Hippocampal formation (tissue), 2 donors: ENCODE measurements around the gene PRR12.
A peak's percentile ranks its signal among the peaks of the same experiment; 100 is the strongest.

ENCODE experiments used
- DNase-seq, 2 donors: peaks; one replicate each; lab custom pipeline; 2025; lab: John Stamatoyannopoulos, UW

PRR12 gene

GRCh38 chr19:49590971-49591730 lies at the start of gene PRR12:
TSS of gene PRR12 (plus strand) at chr19:49591182. CDS start at chr19:49591655, 473 bp downstream.
- DNase-seq = peak; percentile 70 to 89

- DNase-seq = no peak
Measured at GRCh38 chr19:49541914-49542313, 49.1 kb upstream of the PRR12 start.

DNA sequence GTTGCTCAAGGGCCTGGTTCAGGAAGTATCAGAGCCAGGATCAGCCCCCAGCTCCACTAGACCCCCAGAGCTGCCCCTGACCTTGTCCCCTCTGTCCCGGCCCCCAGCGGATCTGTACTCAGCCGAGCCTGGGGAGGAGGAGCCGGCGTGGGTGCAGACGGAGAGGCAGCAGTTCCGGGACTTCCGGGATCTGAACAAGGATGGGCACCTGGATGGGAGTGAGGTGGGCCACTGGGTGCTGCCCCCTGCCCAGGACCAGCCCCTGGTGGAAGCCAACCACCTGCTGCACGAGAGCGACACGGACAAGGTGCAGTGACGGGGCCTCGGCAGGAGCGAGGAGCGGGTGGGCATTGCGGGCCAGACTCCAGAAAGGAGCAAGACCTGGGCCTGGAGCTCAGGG lies 48.5 kb upstream of the PRR12 start:
- no peak for DNase-seq

GRCh38 chr19:49543032-49543431 lies 48.0 kb upstream of the PRR12 start:
- DNase-seq = no peak

DNA sequence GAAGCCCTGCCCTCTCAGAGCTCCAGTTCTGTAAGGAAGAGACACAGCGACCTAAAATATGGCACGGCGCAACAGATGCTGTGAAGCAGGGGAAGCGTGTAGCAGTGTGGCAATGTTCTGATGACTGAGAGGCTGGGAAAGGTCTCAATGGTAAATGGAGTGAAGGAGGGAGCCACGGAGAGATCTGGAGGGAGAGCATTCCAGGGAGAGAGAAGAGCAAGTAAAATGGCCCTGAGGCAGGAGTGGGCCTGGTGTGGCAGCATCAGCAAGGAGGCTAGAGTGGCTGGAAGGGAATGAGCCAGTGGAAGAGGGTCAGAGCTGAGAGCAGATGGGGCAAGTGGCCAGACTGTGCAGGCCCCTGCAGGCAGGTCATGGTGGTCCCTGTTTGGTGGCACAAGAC lies 46.8 kb upstream of the PRR12 start:
- DNase-seq = no peak

- peak; percentile 75 to 79 for DNase-seq
Measured at GRCh38 chr19:49546825-49547565, 44.0 kb upstream of the PRR12 start.

DNA sequence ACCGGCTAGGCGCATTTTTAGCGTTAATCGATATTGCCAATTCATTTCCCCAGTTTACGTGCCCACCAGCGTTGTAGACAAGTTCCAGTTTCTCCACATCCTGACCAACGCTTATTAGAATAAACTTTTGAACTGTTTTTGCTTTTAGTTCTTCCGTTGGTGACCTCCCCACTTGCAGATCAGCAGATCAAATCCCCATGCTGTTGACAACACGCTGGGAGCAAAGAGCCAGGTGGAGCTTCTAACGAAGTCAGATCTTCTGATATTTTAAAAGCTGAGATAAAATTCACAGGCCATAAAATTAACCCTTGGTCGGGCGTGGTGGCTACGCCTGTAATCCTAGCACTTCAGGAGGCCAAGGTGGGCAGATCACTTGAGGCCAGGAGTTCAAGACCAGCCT lies 41.9 kb upstream of the PRR12 start:
- no peak for DNase-seq

GRCh38 chr19:49551531-49551930 lies 39.5 kb upstream of the PRR12 start:
- no peak for DNase-seq

- DNase-seq = no peak
Measured at GRCh38 chr19:49552749-49553148, 38.2 kb upstream of the PRR12 start.

DNA sequence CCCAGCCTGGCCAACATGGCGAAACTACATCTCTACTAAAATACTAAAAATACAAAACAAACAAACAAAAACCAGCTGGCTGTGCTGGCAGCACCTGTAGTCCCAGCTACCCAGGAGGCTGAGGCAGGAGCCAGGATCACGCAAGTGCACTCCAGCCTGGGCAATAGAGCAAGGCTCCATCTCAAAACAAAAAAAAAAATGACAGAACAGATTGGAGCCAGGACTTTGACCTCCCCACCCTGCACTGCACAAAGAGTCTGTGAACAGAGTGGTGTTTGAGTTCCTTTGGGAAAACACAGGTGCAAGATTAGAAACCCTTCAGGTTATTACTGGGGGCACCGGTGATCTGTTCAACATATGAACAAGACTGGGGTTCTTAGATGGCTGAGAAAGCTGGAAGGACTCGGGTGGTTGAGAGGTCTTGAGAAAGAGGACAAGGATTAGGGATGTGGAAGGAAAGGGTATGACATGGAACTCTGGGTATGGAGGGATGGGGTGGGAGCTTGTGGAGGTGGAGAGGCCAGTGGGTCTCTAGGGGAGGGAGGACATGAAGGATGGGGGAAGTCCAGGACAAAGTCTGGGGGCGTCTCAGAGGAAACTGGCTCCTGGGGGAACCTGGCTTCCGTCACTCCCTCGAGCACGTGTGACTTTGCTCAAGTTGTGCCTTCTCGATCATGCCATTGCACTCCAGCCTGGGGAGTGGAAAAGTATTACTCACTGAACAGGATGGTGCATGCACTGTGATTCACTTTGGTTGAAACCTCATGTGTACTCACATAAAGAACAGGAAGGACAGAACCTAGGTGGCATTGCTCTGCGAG lies 37.3 kb upstream of the PRR12 start:
- no peak for DNase-seq

DNA sequence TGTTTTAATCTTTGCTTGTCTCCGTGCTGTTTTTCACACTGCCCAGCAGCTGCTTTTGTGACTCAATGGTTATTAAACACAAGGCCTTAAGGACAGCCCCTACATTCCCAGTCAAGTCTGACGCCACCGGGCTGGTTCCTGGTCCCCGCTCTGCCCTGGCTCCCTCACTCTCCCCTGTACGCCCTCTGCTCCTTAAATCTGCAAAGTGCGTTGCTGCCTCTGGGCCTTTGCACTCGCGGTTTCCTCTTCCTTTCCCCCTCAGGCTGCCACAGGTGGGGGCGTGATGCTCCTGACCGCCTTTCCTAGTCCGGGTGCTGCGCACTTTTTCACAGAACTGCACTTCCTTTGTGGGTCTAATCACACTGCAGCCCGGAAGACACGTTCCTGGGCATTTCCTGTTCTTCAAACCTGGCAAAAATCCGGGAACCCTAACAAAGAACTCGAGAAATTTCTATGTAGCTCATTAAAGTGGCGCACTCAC lies 36.2 kb upstream of the PRR12 start:
- DNase-seq = no peak

DNA sequence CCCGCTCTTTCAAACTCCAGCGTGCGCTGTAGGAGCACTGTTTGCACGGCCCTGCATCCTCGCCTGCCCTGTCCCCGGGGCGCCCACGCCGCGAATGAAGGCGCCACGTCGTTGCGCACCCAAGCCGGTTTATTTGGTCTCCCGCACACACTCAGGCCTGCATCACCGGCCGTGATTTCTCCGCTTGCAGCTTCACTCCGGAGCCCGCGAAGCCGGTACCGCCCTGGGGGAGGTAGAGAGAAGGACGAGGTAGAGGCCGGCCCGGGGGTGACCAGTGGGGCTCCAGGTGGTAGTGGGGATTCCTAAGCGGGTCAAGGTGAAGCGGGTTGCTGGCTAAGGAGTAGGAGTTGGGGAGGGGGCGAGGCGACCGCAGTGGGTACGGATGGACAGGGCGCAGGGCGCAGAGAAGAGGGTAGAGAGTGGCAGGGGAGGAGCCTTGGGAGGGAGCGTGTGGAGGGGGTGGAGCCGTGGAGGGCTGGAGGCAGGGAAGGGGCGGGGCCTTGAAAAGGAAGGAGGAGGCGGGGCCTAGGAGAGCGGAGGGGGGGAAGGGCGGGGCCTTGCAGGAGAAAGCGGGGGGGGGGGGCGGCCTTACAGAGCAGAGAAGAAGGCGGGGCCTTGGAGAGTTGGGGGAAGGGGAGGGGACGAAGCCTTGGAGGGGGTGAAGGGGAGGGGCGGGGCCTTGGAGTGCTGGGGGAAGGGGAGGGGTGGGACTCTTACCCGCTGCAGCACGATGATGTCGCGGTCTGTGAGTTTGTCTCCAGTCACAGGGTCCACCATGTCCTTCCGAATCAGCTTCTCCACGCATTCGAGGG lies 35.2 kb upstream of the PRR12 start:
- no peak for DNase-seq

DNA sequence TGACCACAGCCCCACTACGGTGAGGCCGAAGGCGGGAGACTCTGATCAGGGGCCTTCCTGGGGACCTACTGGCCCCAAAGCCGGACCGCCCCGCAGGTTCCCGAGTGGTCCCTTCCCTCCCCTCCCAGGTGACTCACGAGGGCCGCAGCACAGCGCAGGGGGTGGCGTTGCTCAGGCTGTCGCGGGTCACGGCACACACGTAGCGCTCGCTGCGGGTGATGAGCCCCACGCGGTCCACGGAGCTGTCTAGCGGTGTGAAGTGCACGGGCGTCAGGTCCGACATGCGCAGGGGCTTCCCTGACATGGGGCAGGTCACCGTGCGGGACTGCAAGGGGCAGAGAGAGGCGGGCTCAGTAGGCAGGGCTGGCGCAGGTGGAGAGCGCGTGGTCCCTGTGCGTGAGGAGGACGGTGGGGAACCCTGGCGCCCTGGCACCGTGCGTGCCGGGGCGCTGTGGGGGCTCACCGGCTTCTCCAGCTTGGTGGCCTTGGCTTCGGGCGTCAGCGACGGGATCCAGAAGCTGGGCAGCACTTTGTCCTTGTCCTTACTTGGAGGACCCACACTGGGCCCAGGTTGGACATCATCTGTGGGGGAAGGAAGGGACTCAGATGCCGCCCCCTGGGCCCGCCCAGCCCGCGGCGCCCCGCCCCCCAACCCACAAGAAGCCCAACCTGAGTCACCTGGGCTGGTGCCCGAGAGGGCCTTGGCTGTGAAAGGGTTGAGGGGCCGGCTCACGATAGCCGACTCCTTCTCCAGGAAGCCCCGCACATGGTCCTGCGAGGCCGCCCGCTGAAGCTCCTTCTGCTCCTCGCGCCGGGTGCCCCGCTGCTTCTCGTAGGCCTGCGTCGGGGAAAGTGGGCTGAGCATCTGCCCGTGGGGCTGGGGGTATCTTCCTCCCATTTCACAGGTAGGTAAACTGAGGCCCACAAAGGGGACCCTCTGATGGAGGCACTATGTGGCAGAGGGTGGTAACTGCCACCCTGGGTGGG lies 34.3 kb upstream of the PRR12 start:
- no peak for DNase-seq

- no peak for DNase-seq
Measured at GRCh38 chr19:49557641-49558325, 33.2 kb upstream of the PRR12 start.

DNA sequence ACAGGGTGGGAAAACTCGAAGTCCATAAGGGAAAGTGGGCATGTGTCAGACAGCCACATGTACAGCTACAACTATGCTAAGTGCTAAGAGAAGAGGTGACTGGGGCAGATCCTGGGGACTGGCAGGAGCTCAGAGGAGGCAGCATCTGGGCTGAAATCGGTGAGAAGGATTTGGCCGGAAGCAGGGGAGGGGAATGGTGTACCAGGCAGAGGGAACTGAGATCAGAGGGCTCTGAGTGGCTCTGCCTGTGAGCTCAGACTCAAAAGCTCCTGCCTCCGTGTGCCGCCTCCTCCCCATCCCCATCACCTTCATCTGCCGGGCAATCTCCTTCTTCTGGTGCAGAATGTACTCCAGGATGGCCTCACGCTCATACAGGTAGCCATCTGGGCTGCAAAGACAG lies 32.4 kb upstream of the PRR12 start:
- no peak for DNase-seq

DNA sequence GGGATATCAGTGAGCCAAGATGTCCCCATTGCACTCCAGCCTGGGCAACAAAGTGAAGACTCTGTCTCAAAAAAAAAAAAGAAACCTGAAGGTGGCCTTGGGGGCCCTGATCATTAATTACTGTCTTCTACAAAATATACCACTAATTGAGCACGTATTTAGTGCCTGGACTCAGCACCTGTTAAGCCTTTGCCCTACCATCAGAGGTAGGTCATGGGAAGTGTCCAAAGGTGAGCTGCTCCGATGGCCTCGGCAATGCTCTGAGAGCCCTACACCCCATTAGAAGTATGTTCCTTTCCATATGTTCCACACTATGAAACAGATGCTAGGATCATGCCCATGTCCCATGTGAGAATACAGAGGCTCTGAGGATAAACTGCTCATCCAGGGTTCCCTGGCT lies 31.5 kb upstream of the PRR12 start:
- no peak for DNase-seq

GRCh38 chr19:49559928-49560327 lies 31.1 kb upstream of the PRR12 start:
- DNase-seq = no peak

DNA sequence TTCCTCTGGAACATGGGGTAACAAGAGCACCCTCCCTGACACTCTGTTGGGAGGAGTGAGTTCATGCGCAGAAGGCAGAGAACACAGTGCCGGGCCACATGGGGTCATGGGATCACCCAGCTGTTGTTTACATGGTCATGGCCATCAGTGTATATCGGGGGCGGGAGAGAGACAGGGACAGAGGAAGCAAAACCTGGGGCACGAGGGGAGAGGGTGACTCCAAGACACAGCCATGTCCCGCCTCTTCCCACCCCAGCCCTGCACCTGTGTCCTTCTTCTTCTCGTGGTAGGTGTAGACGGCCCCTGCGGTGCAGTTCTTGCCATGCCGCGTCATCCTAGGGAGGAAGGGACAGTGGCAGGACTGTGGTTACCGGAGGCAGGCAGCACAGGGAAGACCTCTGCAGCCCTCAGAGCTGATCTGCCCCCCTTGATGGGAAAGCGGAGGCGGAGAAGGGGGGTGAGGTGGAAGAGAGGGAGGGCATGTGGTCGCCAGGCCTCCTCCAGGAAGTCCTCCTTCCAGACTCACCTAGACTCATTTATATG lies 30.6 kb upstream of the PRR12 start:
- DNase-seq = peak; percentile 19 to 62

DNA sequence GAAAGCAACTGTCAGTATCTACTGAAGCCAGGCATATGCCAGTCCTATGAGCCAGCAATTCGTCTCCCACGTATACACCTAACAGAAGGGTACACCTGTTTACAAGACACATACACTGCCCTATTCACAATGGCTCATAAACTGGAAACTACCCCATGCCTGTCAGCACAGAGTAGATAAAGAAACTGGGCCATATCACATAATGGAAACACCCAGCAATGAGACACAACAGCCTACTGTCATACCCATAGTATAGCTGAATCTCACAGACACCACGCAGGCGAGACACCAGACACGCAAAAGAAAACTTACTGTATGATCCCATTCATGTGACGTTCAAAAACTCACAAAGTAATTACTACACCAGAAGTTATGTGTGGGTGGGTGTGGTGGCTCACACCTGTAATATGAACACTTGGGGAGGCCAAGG lies 26.4 kb upstream of the PRR12 start:
- no peak for DNase-seq
